ENCODE data around the gene RXRA. TPM values are rescaled to one million over a fixed set of nuclear protein-coding genes. Genes with fewer than 3 reads are reported as not detected.

RXRA gene
- total and polyA plus RNA-seq, 5 donors from 2014 or later = 0.29 to 13.6 (median 1.4) TPM

GRCh38 chr9:134284741-134285140 lies 41.5 kb upstream of the RXRA start:
- no peak overlapping the region for H3K27ac Mint-ChIP-seq
- H3K36me3 ChIP-seq (ENCODE audit: control insufficient read depth, insufficient read depth, low read length) = no peaks in the 10 kb centered on the region
- ATAC-seq (ENCODE audit: low read depth in 2 of 2) (no peak), DNase-seq (no peak)
- H3K36me3 Mint-ChIP-seq = no peaks in the 10 kb centered on the region
- H3K9me3 Mint-ChIP-seq = peaks cover 0 to 2% (median 0%) of the 10 kb centered on the region in 7 donors
- no peak overlapping the region for H3K4me3 ChIP-seq (ENCODE audit: low read depth, low read length)
- no peak overlapping the region for H3K27ac ChIP-seq (ENCODE audit: insufficient read depth, low read length, poor library complexity, severe bottlenecking)
- no peaks in the 10 kb centered on the region for H3K4me1 ChIP-seq (ENCODE audit: control insufficient read depth, insufficient read depth, low read length, poor library complexity, severe bottlenecking)
- no peaks in the 10 kb centered on the region for H3K27me3 ChIP-seq (ENCODE audit: control insufficient read depth, insufficient read depth, low read length)
- no peak overlapping the region for H3K4me3 Mint-ChIP-seq
- H3K9me3 ChIP-seq (ENCODE audit: control insufficient read depth in 2 of 2, low read length in 2 of 2) = no peaks in the 10 kb centered on the region
- H3K4me1 Mint-ChIP-seq = no peaks in the 10 kb centered on the region
- no peaks in the 10 kb centered on the region for H3K27me3 Mint-ChIP-seq

- H3K27ac Mint-ChIP-seq = no peak overlapping the region
- no peaks in the 10 kb centered on the region for H3K4me1 Mint-ChIP-seq
- ATAC-seq (ENCODE audit: low read depth in 2 of 2) = no peak
- Histone ChIP-seq H3K9me3 (ENCODE audit: control insufficient read depth in 2 of 2, low read length in 2 of 2) (no peaks in the 10 kb centered on the region), H3K4me3 (ENCODE audit: low read depth, low read length) (no peak overlapping the region), H3K36me3 (ENCODE audit: control insufficient read depth, insufficient read depth, low read length) (no peaks in the 10 kb centered on the region), H3K27me3 (ENCODE audit: control insufficient read depth, insufficient read depth, low read length) (no peaks in the 10 kb centered on the region), H3K4me1 (ENCODE audit: control insufficient read depth, insufficient read depth, low read length, poor library complexity, severe bottlenecking) (no peaks in the 10 kb centered on the region), H3K27ac (ENCODE audit: insufficient read depth, low read length, poor library complexity, severe bottlenecking) (no peak overlapping the region)
- H3K27me3 Mint-ChIP-seq = no peaks in the 10 kb centered on the region
- H3K36me3 Mint-ChIP-seq = no peaks in the 10 kb centered on the region
- peaks cover 0 to 2% (median 0%) of the 10 kb centered on the region in 7 donors for H3K9me3 Mint-ChIP-seq
- no peak overlapping the region for H3K4me3 Mint-ChIP-seq
- DNase-seq = no peak
These were observed 40.9 kb upstream of the RXRA start for GRCh38 chr9:134285215-134285845.

- ATAC-seq (ENCODE audit: low read depth in 2 of 2) (no peak), DNase-seq (no peak)
- no peaks in the 10 kb centered on the region for H3K4me1 Mint-ChIP-seq
- Histone ChIP-seq H3K4me3 (ENCODE audit: low read depth, low read length) (no peak overlapping the region), H3K27ac (ENCODE audit: insufficient read depth, low read length, poor library complexity, severe bottlenecking) (no peak overlapping the region), H3K27me3 (ENCODE audit: control insufficient read depth, insufficient read depth, low read length) (no peaks in the 10 kb centered on the region), H3K4me1 (ENCODE audit: control insufficient read depth, insufficient read depth, low read length, poor library complexity, severe bottlenecking) (no peaks in the 10 kb centered on the region), H3K9me3 (ENCODE audit: control insufficient read depth in 2 of 2, low read length in 2 of 2) (no peaks in the 10 kb centered on the region), H3K36me3 (ENCODE audit: control insufficient read depth, insufficient read depth, low read length) (no peaks in the 10 kb centered on the region)
- H3K27me3 Mint-ChIP-seq = no peaks in the 10 kb centered on the region
- no peaks in the 10 kb centered on the region for H3K36me3 Mint-ChIP-seq
- H3K9me3 Mint-ChIP-seq = peaks cover 0 to 2% (median 0%) of the 10 kb centered on the region in 7 donors
- H3K27ac Mint-ChIP-seq = no peak overlapping the region
- no peak overlapping the region for H3K4me3 Mint-ChIP-seq
These were observed 39.6 kb upstream of the RXRA start for GRCh38 chr9:134286471-134287245.

GRCh38 chr9:134287591-134288491 lies 38.4 kb upstream of the RXRA start:
- no peaks in the 10 kb centered on the region for H3K36me3 ChIP-seq (ENCODE audit: control insufficient read depth, insufficient read depth, low read length)
- ATAC-seq (ENCODE audit: low read depth in 2 of 2) (no peak), DNase-seq (no peak)
- Mint-ChIP-seq H3K4me1 (no peaks in the 10 kb centered on the region), H3K27ac (no peak overlapping the region), H3K36me3 (no peaks in the 10 kb centered on the region), H3K27me3 (no peaks in the 10 kb centered on the region), H3K4me3 (no peak overlapping the region), H3K9me3 (peaks cover 0 to 2% (median 0%) of the 10 kb centered on the region in 7 donors)
- no peaks in the 10 kb centered on the region for H3K27me3 ChIP-seq (ENCODE audit: control insufficient read depth, insufficient read depth, low read length)
- H3K9me3 ChIP-seq (ENCODE audit: control insufficient read depth in 2 of 2, low read length in 2 of 2) = no peaks in the 10 kb centered on the region
- H3K4me1 ChIP-seq (ENCODE audit: control insufficient read depth, insufficient read depth, low read length, poor library complexity, severe bottlenecking) = no peaks in the 10 kb centered on the region
- no peak overlapping the region for H3K27ac ChIP-seq (ENCODE audit: insufficient read depth, low read length, poor library complexity, severe bottlenecking)
- no peak overlapping the region for H3K4me3 ChIP-seq (ENCODE audit: low read depth, low read length)

- no peak for ATAC-seq (ENCODE audit: low read depth in 2 of 2)
- Mint-ChIP-seq H3K27me3 (no peaks in the 10 kb centered on the region), H3K9me3 (peaks cover 0 to 2% (median 0%) of the 10 kb centered on the region in 7 donors), H3K36me3 (no peaks in the 10 kb centered on the region), H3K27ac (no peak overlapping the region), H3K4me3 (no peak overlapping the region), H3K4me1 (peaks cover 0 to 5% (median 0%) of the 10 kb centered on the region in 4 donors)
- Histone ChIP-seq H3K9me3 (ENCODE audit: control insufficient read depth in 2 of 2, low read length in 2 of 2) (no peaks in the 10 kb centered on the region), H3K27me3 (ENCODE audit: control insufficient read depth, insufficient read depth, low read length) (no peaks in the 10 kb centered on the region), H3K4me3 (ENCODE audit: low read depth, low read length) (no peak overlapping the region), H3K36me3 (ENCODE audit: control insufficient read depth, insufficient read depth, low read length) (no peaks in the 10 kb centered on the region), H3K27ac (ENCODE audit: insufficient read depth, low read length, poor library complexity, severe bottlenecking) (no peak overlapping the region), H3K4me1 (ENCODE audit: control insufficient read depth, insufficient read depth, low read length, poor library complexity, severe bottlenecking) (no peaks in the 10 kb centered on the region)
- DNase-seq = no peak
These were observed 37.5 kb upstream of the RXRA start for GRCh38 chr9:134288746-134289145.

GRCh38 chr9:134289241-134289875 lies 36.9 kb upstream of the RXRA start:
- Histone ChIP-seq H3K4me1 (ENCODE audit: control insufficient read depth, insufficient read depth, low read length, poor library complexity, severe bottlenecking) (no peaks in the 10 kb centered on the region), H3K4me3 (ENCODE audit: low read depth, low read length) (no peak overlapping the region), H3K27ac (ENCODE audit: insufficient read depth, low read length, poor library complexity, severe bottlenecking) (no peak overlapping the region), H3K36me3 (ENCODE audit: control insufficient read depth, insufficient read depth, low read length) (no peaks in the 10 kb centered on the region), H3K9me3 (ENCODE audit: control insufficient read depth in 2 of 2, low read length in 2 of 2) (no peaks in the 10 kb centered on the region), H3K27me3 (ENCODE audit: control insufficient read depth, insufficient read depth, low read length) (no peaks in the 10 kb centered on the region)
- Mint-ChIP-seq H3K9me3 (peaks cover 0 to 2% (median 0%) of the 10 kb centered on the region in 7 donors), H3K27me3 (no peaks in the 10 kb centered on the region), H3K36me3 (no peaks in the 10 kb centered on the region), H3K4me1 (peaks cover 0 to 5% (median 0%) of the 10 kb centered on the region in 4 donors), H3K4me3 (no peak overlapping the region), H3K27ac (no peak overlapping the region)
- ATAC-seq (ENCODE audit: low read depth in 2 of 2) = no peak
- no peak for DNase-seq

All from CD4-positive, CD25-positive, alpha-beta regulatory T cell (primary cell).